SK-N-SH (cell line): Measurements from ENCODE around the gene MATR3. TPM values are rescaled to one million over a fixed set of nuclear protein-coding genes. Genes with fewer than 3 reads are reported as not detected.

Experiments used
- CTCF ChIA-PET: fragments of 300-600, 350-600 bp; formaldehyde crosslinking; extraction: SDS; loops from one replicate; lab custom pipeline; 2021; lab: Yijun Ruan, JAX
- POLR2A ChIA-PET: fragments of 350-600 bp; sonication (Branson Sonifier 250); formaldehyde crosslinking; extraction: SDS; loops from one replicate; lab custom pipeline; 2020; ENCODE audit warnings: antibody characterized with exemption, inconsistent platforms; lab: Yijun Ruan, JAX
- DNase-seq: peaks from one replicate; pipeline ENCODE4 v3.0.0; 2012
- H2AFZ ChIP-seq: fragments of 200-600 bp; sonication (generic); 2 replicates; pipeline ENCODE4 v1.8.1; 2016; ENCODE audit warnings: antibody characterized with exemption, mild to moderate bottlenecking, low read depth
- H3F3A ChIP-seq: fragments of 200-600 bp; sonication (generic); replicated peaks from 2 replicates; pipeline ENCODE3; 2016; ENCODE audit warnings: antibody characterized with exemption, mild to moderate bottlenecking; ENCODE audit not compliant: insufficient read depth
- H3K27ac ChIP-seq, 2 experiments: fragments of 200-500 bp in 1 of 2; fragments of 200-600 bp in 1 of 2; sonication (Bioruptor generic) in 1 of 2; sonication (generic), shearing (Covaris generic) in 1 of 2; 2 replicates each; pipeline versions ENCODE4 v1.5.1 to v1.6.1; 2014 to 2016; ENCODE audit warnings: low read depth in 2 of 2, inconsistent platforms in 1 of 2, low read length in 1 of 2, mild to moderate bottlenecking in 1 of 2, mixed read lengths in 1 of 2
- H3K27me3 ChIP-seq: fragments of 200-600 bp; sonication (generic), shearing (Covaris generic); 2 replicates; pipeline ENCODE4 v1.6.1; 2016; ENCODE audit warnings: mixed run types; ENCODE audit not compliant: insufficient read depth
- H3K36me3 ChIP-seq, 2 experiments: fragments of 200-500 bp in 1 of 2; fragments of 200-600 bp in 1 of 2; sonication (Bioruptor generic) in 1 of 2; sonication (generic) in 1 of 2; replicated peaks in 1 of 2; 2 replicates each; pipeline versions ENCODE3 to v1.5.1; 2014 to 2016; ENCODE audit warnings: low read length in 1 of 2, mild to moderate bottlenecking in 1 of 2; ENCODE audit not compliant: insufficient read depth in 2 of 2, control insufficient read depth in 1 of 2
- H3K4me1 ChIP-seq, 2 experiments: fragments of 200-500 bp in 1 of 2; fragments of 200-600 bp in 1 of 2; sonication (Bioruptor generic) in 1 of 2; sonication (generic), shearing (Covaris generic) in 1 of 2; 2 replicates each; pipeline versions ENCODE4 v1.5.1 to v1.6.1; 2014 to 2016; ENCODE audit warnings: low read depth in 1 of 2, low read length in 1 of 2, mixed run types in 1 of 2; ENCODE audit not compliant: insufficient read depth in 2 of 2, control insufficient read depth in 1 of 2
- H3K4me2 ChIP-seq: fragments of 200-600 bp; sonication (generic), shearing (Covaris generic); 2 replicates; pipeline ENCODE4 v1.6.1; 2017; ENCODE audit warnings: mixed run types
- H3K4me3 ChIP-seq, 2 experiments: fragments of 200-500 bp in 1 of 2; fragments of 200-600 bp in 1 of 2; sonication (Bioruptor generic) in 1 of 2; sonication (generic), shearing (Covaris generic) in 1 of 2; 2 replicates each; pipeline versions ENCODE4 v1.5.1 to v1.8.1; 2014 to 2016; ENCODE audit warnings: low read depth in 2 of 2, inconsistent platforms in 1 of 2, low read length in 1 of 2, mild to moderate bottlenecking in 1 of 2, mixed read lengths in 1 of 2, moderate library complexity in 1 of 2
- H3K79me2 ChIP-seq: fragments of 200-600 bp; sonication (generic); 2 replicates; pipeline ENCODE4 v1.8.1; 2017; ENCODE audit warnings: mild to moderate bottlenecking; ENCODE audit not compliant: insufficient read depth
- H3K9ac ChIP-seq: fragments of 200-600 bp; sonication (generic); 2 replicates; pipeline ENCODE4 v1.6.1; 2017; ENCODE audit warnings: mixed run types
- H3K9me2 ChIP-seq: fragments of 200-600 bp; sonication (generic); 2 replicates; pipeline ENCODE4 v1.6.1; 2017; ENCODE audit warnings: mixed run types
- H3K9me3 ChIP-seq: fragments of 200-600 bp; sonication (generic); 2 replicates; pipeline ENCODE4 v1.6.1; 2017; ENCODE audit warnings: mixed run types, mild to moderate bottlenecking, moderate library complexity
- H4K20me1 ChIP-seq: fragments of 200-600 bp; sonication (generic); 2 replicates; pipeline ENCODE4 v1.6.1; 2017; ENCODE audit warnings: mild to moderate bottlenecking, mixed run types; ENCODE audit not compliant: insufficient read depth
- ELF1 ChIP-seq: IDR thresholded peaks from 2 replicates; pipeline ENCODE4 v1.4.0; 2012
- EZH2phosphoT487 ChIP-seq: fragments of 200-600 bp; sonication (generic); IDR thresholded peaks from 2 replicates; pipeline ENCODE4 v1.6.1; 2017; ENCODE audit warnings: low read depth, mixed run types, mild to moderate bottlenecking, antibody characterized with exemption, moderate library complexity, borderline replicate concordance
- IRF3 ChIP-seq: fragments of 150-350 bp; IDR thresholded peaks from 2 replicates; pipeline ENCODE4 v1.6.1; 2016; ENCODE audit warnings: mild to moderate bottlenecking, low read depth, low read length
- MEF2A ChIP-seq: IDR thresholded peaks from 2 replicates; pipeline ENCODE4 v1.4.0; 2012; ENCODE audit warnings: low read depth, borderline replicate concordance
- NFIC ChIP-seq: IDR thresholded peaks from 2 replicates; pipeline ENCODE4 v1.4.0; 2012; ENCODE audit warnings: borderline replicate concordance
- PBX3 ChIP-seq: IDR thresholded peaks from 2 replicates; pipeline ENCODE4; 2012
- SIN3A ChIP-seq: IDR thresholded peaks from 2 replicates; pipeline ENCODE4 v1.6.1; 2012; ENCODE audit warnings: low read depth, mild to moderate bottlenecking, low read length, moderate library complexity, borderline replicate concordance
- TEAD4 ChIP-seq: IDR thresholded peaks from 2 replicates; pipeline ENCODE4 v1.4.0; 2012; ENCODE audit warnings: mild to moderate bottlenecking, borderline replicate concordance; ENCODE audit not compliant: insufficient read depth
- USF2 ChIP-seq: fragments of 150-350 bp; IDR thresholded peaks from 2 replicates; pipeline ENCODE4 v1.6.1; 2017; ENCODE audit warnings: antibody characterized with exemption, low read length, low read depth, borderline replicate concordance
- whole genome bisulfite sequencing: methylation state at CpG from one replicate; pipeline ENCODE4 v1.1.6; 2017; ENCODE audit warnings: low lambda C conversion rate; 5-methylcytosine and 5-hydroxymethylcytosine counted together
- polyA plus RNA-seq, 3 experiments: library from polyadenylated mRNA; depleted of rRNA; stranded (reverse); fragments of >200 nt; gene quantifications; 2 replicates each; pipeline ENCODE4 v1.2.3, GENCODE V29; 2012
- TF ChIP-seq, protein P1 (sequence below): fragments of 200-600 bp; sonication (generic); IDR thresholded peaks from 2 replicates; pipeline ENCODE4 v1.6.1; 2017; ENCODE audit warnings: antibody characterized with exemption, mild to moderate bottlenecking, moderate library complexity

MATR3 gene
- polyA plus RNA-seq, 1 of the 3 experiments (the other 2 are of a cell fraction) = 40.4 TPM

GRCh38 chr5:139265001-139265400, 28.5 kb upstream of the MATR3 start (continued):
- TF ChIP-seq, protein P1, sequence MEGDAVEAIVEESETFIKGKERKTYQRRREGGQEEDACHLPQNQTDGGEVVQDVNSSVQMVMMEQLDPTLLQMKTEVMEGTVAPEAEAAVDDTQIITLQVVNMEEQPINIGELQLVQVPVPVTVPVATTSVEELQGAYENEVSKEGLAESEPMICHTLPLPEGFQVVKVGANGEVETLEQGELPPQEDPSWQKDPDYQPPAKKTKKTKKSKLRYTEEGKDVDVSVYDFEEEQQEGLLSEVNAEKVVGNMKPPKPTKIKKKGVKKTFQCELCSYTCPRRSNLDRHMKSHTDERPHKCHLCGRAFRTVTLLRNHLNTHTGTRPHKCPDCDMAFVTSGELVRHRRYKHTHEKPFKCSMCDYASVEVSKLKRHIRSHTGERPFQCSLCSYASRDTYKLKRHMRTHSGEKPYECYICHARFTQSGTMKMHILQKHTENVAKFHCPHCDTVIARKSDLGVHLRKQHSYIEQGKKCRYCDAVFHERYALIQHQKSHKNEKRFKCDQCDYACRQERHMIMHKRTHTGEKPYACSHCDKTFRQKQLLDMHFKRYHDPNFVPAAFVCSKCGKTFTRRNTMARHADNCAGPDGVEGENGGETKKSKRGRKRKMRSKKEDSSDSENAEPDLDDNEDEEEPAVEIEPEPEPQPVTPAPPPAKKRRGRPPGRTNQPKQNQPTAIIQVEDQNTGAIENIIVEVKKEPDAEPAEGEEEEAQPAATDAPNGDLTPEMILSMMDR = no peak
- TF ChIP-seq TEAD4 = no peak
- no peak for TF ChIP-seq PBX3
- no peak for TF ChIP-seq ELF1

- H3K9ac ChIP-seq = no peak overlapping the region
- H3F3A ChIP-seq = no peaks in the 10 kb centered on the region
- no peak for DNase-seq
- no peak overlapping the region for H2AFZ ChIP-seq
- no peak overlapping the region for H3K4me2 ChIP-seq
- no peaks in the 10 kb centered on the region for H4K20me1 ChIP-seq
- no peak overlapping the region for H3K4me3 ChIP-seq
- no peaks in the 10 kb centered on the region for H3K9me2 ChIP-seq
- ChIA-PET CTCF (interaction anchor here (2.6 kb wide), 1 partner anchor 11 kb away, joined by 7 read pairs; no protein-coding TSS in a partner anchor), POLR2A (no interaction called here)
- TF ChIP-seq USF2 = no peak
- TF ChIP-seq EZH2phosphoT487 = no peak
- TF ChIP-seq IRF3 = no peak
- TF ChIP-seq MEF2A = no peak
- TF ChIP-seq SIN3A = no peak
- TF ChIP-seq TEAD4 = no peak
- TF ChIP-seq NFIC = no peak
- no peaks in the 10 kb centered on the region for H3K27me3 ChIP-seq
- no peaks in the 10 kb centered on the region for H3K9me3 ChIP-seq
- no peaks in the 10 kb centered on the region for H3K36me3 ChIP-seq
- peaks cover 0 to 9% of the 10 kb centered on the region in 2 experiments; a peak in 1 of 4 replicates for H3K4me1 ChIP-seq
- no peak overlapping the region for H3K27ac ChIP-seq
- WGBS = 89% methylated on average over 11 of the region's 11 CpGs
- H3K79me2 ChIP-seq = no peaks in the 10 kb centered on the region
Observed at GRCh38 chr5:139266236-139266635, 27.3 kb upstream of the MATR3 start.
